Measurements from ENCODE around the gene EPHB1. TPM values are rescaled to one million over a fixed set of nuclear protein-coding genes. Genes with fewer than 3 reads are reported as not detected.

The EPHB1 gene
- total RNA-seq, 1 experiment from 2014 or later = 2.8 TPM

- H2BK12ac ChIP-seq (ENCODE audit: insufficient read length, low read depth, low read length) = no peak overlapping the region
- H4K5ac ChIP-seq (ENCODE audit: insufficient read length, low read depth, low read length) = no peak overlapping the region
- H3K27me3 ChIP-seq (ENCODE audit: insufficient read depth, low read length) = no peaks in the 10 kb centered on the region
- no peaks in the 10 kb centered on the region for H3K79me1 ChIP-seq (ENCODE audit: insufficient read depth, low read depth, low read length, poor library complexity, severe bottlenecking)
- H2BK5ac ChIP-seq (ENCODE audit: insufficient read length, low read length) = no peak overlapping the region
- H3K9me3 Mint-ChIP-seq = peaks cover 2 to 3% of the 10 kb centered on the region in 2 experiments; a peak in 2 of 5 replicates
- H3K27me3 Mint-ChIP-seq (ENCODE audit: low read depth) = peaks cover 12% of the 10 kb centered on the region
- H4K91ac ChIP-seq (ENCODE audit: insufficient read length, low read depth, low read length) = no peak overlapping the region
- H3K4me2 ChIP-seq (ENCODE audit: insufficient read depth, insufficient read length, low read length) = no peak overlapping the region
- no peak overlapping the region for H3K9ac ChIP-seq (ENCODE audit: extremely low read depth, insufficient read length, low read length)
- no peaks in the 10 kb centered on the region; a peak in 1 of 4 replicates for H3K4me1 Mint-ChIP-seq
- no peak overlapping the region for H3T11ph ChIP-seq (ENCODE audit: low read length)
- no peak overlapping the region for H3K56ac ChIP-seq (ENCODE audit: insufficient read length, low read depth, low read length)
- no peak overlapping the region; a peak in 2 of 7 replicates for H3K27ac Mint-ChIP-seq
- no peak overlapping the region for H3K27ac ChIP-seq (ENCODE audit: insufficient read length, low read depth, low read length)
- H3K23me2 ChIP-seq (ENCODE audit: insufficient read length, low read depth, low read length, poor library complexity, severe bottlenecking) = no peaks in the 10 kb centered on the region
- H3K4me3 Mint-ChIP-seq = no peak overlapping the region
- TF ChIP-seq, protein P1, sequence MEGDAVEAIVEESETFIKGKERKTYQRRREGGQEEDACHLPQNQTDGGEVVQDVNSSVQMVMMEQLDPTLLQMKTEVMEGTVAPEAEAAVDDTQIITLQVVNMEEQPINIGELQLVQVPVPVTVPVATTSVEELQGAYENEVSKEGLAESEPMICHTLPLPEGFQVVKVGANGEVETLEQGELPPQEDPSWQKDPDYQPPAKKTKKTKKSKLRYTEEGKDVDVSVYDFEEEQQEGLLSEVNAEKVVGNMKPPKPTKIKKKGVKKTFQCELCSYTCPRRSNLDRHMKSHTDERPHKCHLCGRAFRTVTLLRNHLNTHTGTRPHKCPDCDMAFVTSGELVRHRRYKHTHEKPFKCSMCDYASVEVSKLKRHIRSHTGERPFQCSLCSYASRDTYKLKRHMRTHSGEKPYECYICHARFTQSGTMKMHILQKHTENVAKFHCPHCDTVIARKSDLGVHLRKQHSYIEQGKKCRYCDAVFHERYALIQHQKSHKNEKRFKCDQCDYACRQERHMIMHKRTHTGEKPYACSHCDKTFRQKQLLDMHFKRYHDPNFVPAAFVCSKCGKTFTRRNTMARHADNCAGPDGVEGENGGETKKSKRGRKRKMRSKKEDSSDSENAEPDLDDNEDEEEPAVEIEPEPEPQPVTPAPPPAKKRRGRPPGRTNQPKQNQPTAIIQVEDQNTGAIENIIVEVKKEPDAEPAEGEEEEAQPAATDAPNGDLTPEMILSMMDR (conservative IDR thresholded peaks at IDR 0.05) = no peak
- H3K4me1 ChIP-seq (ENCODE audit: insufficient read depth, low read length) = no peaks in the 10 kb centered on the region
- no peak overlapping the region for H2BK120ac ChIP-seq (ENCODE audit: low read depth, low read length, poor library complexity, severe bottlenecking)
- H3K23ac ChIP-seq (ENCODE audit: insufficient read length, low read depth, low read length) = no peak overlapping the region
- H3K18ac ChIP-seq (ENCODE audit: insufficient read length, low read depth, low read length) = no peak overlapping the region
- no peak overlapping the region for H3K14ac ChIP-seq (ENCODE audit: insufficient read depth, low read length)
- H3K79me2 ChIP-seq (ENCODE audit: insufficient read depth, low read length) = no peaks in the 10 kb centered on the region
- H4K20me1 ChIP-seq (ENCODE audit: control insufficient read depth, insufficient read depth, insufficient read length) = no peaks in the 10 kb centered on the region
- H3K36me3 Mint-ChIP-seq (ENCODE audit: insufficient read depth in 1 of 3, low read depth in 3 of 3) = no peaks in the 10 kb centered on the region
- no peak overlapping the region for H2AK5ac ChIP-seq (ENCODE audit: insufficient read length, low read length)
- no peak overlapping the region for H3K4ac ChIP-seq (ENCODE audit: low read depth, low read length)
- H2AFZ ChIP-seq (ENCODE audit: low read length) = no peak overlapping the region
- no peak overlapping the region for H2BK15ac ChIP-seq (ENCODE audit: low read depth, low read length)
- no CpG with 5 or more reads among the region's 1 CpG for WGBS (ENCODE audit: extremely low coverage, insufficient read length, low lambda C conversion rate)
- H4K8ac ChIP-seq (replicated peaks; ENCODE audit: insufficient read length, low read depth, low read length) = no peak overlapping the region
- no peak overlapping the region for H2BK20ac ChIP-seq (ENCODE audit: low read depth, low read length, poor library complexity, severe bottlenecking)
- no peak for DNase-seq
- no peaks in the 10 kb centered on the region for H3K9me3 ChIP-seq (ENCODE audit: control insufficient read depth, low read depth, low read length)
Measured at GRCh38 chr3:134748698-134749097, 46.4 kb upstream of the EPHB1 start.

Data from H9 (cell line).